ENCODE results near the gene SNAP47.

The SNAP47 gene

DNA sequence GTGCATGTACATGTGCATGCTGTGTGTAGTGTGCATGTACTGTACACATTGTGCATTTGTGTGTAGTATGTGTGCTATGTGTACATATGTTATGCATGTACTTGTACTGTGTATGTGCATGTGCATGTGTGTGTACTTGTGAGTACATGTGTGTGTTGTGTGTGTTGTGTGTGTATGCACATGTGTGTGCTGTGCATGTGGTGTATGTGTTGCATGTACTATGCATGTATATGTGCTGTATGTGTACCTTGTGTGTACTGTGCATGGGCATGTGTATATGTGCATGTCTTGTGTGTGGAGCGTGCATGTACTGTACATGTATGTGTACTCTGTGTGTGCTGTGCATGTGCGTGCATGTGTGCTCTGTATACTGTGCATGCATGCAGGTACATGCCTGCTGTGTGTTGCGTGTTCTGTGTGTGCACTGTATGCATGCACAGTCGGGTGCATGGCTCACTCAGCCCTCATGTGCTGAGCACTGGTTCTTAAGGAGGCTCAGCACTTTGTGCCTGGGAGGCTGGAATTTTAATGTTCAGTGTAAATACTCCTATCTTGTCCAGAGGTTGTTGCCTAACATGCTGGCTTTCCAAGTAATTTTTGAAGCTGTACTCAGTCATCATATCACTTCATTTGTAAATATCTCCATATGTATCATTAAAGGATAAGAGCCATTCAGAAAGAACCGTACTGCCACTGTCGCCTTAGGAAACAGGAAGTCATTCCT, 32.3 kb downstream of the SNAP47 start:
- no peak for DNase-seq (ENCODE audit: low read depth in 1 of 2, low spot score in 1 of 2)

DNA sequence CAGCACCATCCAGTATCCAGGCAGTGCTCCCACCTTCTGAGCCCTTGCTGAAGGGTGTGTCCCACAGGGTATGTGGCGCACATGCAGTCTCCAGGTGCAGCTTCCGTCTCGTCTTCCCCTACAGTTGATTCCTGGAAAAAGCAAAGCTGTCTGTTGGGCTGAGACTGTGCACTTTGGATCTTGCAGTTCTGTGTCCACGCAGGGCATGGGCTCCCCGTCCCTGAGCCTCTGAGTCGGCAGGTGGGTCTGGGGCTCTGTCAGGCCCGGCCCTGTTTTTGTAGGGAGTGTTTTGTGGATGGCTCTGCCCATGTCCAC, 32.8 kb downstream of the SNAP47 start:
- no peak for DNase-seq (ENCODE audit: low read depth in 1 of 2, low spot score in 1 of 2)

DNA sequence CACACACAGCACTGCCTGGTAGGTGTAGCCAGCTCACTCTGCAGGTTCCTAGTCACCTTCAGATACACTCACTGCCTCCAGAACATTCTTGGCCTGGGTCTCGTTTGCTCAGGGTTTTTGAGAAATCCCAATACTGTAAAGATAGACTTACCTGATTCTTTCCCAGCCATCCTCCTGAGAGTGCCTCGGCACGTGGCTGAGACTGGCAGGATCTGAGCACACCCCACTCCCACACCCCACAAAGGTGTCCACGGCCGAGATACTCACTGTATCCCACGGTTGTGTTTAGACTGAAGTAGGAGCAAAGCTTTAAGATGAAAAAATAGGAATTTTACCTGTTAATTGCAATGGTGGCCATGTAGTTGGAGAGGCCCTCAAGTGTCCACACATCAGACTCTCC, 33.4 kb downstream of the SNAP47 start:
- no peak for DNase-seq (ENCODE audit: low read depth in 1 of 2, low spot score in 1 of 2)

DNA sequence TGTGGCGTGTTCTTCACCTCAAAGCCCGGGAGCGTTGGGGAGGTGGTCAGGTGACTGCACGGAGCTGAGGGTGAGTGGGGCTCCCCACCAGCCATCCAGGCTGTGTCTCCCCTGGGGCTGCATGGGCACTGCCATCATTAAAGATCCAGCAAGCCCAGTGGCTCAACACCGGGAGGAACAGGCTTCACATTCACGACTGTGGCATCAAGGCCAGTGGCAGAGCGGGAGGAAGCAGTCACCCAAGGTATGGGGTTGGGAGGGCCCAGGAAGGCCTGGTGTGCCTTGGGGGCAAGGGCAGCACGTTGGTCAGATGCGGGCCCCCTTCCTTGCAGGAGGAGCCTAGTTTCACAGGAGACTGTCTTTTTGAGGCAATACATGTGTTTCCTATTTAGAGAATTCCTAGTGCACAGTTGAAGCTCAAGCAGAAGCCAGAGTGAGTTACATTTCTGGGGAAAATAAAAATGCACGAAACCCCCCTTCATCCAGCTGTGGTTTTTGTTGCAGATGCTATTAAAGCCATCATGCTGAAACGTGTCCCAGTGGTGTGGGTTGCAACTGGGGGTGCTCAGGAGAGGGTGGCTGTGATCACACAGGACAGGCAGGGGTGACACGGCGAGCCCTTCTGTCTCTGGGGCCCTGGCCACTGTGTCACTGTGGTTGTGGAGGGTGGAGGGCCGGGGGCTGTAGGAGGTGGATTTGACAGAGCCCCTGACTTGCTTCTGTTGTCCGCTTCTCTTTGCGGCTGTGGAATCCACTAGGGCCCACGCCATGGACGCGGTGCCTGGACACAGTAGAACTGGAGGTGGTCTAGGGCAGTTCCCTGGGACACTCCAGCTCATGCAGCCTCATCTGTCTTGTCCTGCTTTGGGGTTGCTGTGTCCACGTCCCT, 34.1 kb downstream of the SNAP47 start:
- no peak for DNase-seq (ENCODE audit: low read depth in 1 of 2, low spot score in 1 of 2)

DNA sequence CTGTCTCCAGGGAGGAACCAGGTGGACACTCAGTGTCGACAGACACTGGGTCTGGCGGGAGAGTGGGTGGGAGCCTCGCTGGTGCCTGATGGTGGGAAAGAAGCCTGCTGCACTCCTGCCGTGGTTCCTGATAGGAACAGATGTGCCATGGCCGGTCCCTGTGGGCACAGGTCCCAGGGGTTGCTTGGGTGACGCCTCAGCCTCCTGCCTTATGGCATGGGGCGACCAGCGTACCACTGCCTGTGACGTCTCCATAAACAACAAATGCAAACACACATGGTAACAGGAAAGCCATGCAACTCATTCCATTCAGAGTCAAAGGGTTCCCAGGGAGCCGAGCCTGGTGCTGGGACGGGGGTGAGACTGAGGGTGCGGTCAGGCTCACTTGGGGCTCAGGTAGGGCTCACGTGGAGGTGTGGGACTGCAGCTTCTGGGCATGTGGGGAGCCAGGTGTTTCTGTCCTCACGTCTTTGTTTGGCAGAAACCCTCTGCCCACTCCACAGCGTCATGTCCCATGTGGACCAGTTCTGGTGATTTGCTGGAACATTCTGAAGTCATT, 34.8 kb downstream of the SNAP47 start:
- DNase-seq (ENCODE audit: low read depth in 1 of 2, low spot score in 1 of 2), result no peak

DNA sequence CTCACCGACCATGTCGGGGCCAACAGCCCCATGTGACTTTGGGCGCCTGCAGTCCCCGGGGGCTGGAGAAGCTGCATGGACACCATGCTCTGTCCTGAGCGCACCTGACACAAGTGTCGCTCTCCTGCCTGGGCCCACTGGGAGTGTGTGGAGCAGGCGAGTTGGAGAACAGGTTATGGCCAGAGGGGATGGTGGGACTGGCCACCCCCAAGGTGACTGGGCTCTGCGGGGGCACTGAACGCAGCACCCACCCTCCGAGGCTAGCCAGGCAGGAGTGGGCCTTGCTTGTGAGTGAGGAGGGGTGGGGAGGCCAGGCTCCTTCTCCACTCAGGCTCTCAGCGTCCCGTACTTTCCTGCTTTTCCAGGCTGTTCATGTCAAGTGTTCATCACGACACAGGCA, 35.6 kb downstream of the SNAP47 start:
- no peak for DNase-seq (ENCODE audit: low read depth in 1 of 2, low spot score in 1 of 2)

DNA sequence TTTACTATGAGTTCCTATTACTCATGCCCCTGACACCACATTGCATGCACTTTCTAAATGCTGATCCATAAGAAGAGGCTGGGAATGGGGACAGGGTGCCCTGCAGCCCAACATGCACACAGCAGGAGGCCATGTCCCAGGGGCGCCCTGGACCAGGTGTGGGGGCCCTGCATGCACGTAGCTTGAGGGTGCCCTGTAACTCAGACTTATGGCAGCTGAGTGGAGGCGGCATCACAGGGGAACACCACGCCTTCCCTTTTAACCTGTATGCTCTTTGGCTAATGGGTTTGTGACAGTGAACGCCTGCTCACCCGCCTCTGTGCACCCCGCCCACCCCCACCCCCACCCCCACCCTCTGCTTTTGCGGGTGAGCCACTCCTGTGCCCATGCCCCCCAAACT, 36.1 kb downstream of the SNAP47 start:
- DNase-seq (ENCODE audit: low read depth in 1 of 2, low spot score in 1 of 2), result no peak

DNA sequence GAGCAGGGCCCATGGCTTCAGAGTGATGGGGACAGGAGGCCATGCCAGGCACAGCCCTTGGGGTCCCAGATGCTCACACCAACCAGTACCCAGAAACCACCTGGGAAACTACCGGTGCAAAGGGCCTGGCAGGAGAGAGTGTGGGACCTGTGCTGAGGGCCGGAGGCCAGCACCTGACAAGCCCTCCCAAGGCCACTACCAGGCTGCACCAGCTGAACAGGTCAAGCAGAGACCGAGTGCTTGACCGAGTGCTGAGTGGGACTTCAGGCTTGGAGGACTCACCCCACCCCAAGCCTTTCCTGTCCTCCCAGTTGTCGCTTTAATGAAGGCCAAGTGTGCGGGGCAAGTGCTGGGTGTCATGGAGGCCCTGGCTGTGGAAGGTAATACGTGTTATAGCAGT, 36.5 kb downstream of the SNAP47 start:
- DNase-seq (ENCODE audit: low read depth in 1 of 2, low spot score in 1 of 2), result no peak

DNA sequence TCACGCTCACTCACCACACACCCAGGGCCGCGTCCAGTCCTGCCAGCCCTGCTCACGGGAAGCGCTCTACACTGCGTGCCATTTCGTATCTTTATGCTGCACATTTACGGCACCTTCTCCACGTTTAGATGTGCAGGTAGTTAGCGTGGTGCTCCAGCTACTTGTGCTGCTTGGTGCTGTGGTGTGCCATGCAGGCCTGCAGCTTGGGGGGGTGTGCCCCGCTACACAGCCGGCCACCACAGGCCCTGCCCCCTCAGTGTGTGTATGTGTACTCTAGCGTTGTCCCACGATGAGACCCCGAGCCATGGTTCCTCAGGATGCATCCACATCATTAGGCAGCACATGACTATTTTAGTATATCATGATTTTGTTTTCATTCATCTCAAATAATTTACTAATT, 38.3 kb downstream of the SNAP47 start:
- DNase-seq (ENCODE audit: low read depth in 1 of 2, low spot score in 1 of 2), result no peak

DNA sequence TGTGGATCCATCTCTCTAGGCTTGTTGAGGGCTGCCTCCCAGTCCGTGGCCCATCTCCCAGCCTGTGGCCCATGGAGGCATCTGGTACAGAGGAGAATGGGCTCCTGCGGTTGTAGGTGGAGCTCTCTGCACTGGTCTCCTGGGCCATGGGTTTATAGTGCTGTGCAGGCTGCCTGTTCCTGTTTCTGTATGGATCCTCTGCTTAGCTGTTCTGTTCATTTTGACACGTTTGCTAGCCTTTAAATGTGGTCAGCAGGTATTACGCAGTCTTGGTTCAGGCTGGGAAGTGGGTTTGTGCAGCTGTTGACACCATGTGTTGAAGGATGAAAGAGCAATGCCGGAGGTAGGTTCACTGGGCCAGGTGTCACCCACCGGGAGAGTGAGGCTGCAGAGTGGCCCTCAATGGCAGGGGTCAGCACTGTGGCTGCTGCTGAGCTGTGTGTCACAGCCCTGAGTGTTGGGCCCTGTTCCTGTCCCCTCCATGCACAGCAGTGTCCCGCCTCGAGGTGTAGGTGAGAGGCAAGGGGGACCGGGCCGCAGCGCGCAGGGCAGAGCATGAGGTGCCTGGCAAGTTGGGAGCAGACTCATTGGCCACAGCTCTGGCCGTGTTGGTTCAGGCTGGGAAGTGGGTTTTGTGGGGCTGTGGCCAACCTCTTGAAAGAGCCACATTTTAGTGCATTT, 39.0 kb downstream of the SNAP47 start:
- DNase-seq (ENCODE audit: low read depth in 1 of 2, low spot score in 1 of 2), result no peak

DNA sequence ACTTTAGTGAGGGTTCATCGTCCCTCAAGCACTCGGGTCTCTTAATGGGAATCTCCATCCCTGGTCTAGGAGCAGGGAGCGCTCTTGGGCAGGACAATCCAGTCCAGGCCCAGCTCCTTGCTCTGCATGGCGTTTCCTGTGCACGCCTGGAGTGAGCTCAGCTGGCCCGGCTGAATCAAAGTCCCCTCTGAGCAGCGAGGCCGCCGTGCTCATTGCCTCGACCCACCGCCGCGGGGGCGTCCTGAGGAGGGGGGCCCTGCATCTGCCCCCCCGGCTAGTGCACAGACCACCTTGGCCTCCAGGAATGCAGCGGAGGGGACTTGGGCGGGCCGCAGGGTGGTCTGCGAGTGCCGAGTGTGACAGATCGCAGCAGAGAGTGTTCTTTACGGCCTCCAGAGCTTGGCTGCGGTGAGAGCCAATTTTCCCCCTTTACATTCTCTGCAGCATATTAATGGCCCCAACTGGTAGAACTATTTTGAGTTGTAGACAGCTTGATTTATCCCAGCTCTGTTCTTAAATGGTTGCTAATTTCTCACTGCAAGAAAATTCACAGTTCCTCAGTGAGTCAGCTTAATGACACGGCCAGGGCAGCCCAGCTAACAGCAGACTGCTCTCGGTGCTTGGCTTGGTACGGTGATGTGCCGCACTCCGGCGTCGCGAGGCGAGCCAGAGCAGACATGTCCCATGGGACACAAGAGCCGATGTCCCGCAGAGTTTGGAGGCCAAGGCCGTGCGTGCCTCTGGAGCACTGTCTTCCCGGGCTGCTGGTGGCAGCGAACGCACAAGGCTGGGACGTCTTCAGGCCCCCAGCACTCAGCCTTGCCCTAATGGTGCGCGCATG, 39.8 kb downstream of the SNAP47 start:
- DNase-seq (ENCODE audit: low read depth in 1 of 2, low spot score in 1 of 2), result no peak

DNA sequence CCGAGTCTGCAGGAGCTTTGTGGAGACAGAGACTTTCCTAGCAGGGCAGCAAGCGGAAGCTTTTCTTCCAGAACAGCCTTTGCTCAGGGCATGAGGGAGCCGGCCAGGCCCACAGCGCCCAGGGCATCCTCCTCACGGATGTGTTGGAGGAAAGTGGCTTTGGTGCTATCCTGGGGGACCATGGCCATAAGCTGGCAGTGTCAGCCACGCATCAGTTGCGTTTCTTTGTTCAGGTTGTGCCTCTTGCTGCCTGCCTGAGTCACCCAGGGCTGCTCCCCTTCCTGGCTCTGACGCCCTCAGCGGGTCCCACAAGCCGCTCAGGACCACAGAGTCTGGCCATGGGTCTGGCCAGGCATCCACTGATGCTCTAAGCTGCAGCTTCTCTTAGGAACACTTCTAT, 40.6 kb downstream of the SNAP47 start:
- DNase-seq (ENCODE audit: low read depth in 1 of 2, low spot score in 1 of 2), result no peak

DNA sequence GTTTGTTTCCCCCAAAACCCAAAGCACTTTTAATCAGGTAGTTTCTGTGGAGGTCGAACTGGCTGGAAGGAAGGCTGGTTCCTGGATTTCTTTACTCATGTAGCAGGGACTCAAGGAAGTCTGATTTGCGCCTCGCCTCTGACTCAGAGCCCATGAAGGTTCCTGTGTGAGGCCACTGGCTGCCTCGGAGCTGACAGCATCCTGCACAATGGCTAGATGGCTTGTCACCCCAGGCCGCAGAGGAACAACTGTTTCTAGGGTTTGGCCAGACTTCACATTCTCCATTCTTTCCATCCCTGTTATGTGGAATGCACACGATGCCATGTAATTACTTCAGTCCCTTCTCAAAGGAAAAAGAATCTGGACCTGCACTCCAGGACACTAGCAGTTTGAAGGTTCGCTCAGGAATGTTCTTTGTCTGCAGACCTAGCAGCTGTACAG, 41.1 kb downstream of the SNAP47 start:
- DNase-seq (ENCODE audit: low read depth in 1 of 2, low spot score in 1 of 2), result no peak

DNA sequence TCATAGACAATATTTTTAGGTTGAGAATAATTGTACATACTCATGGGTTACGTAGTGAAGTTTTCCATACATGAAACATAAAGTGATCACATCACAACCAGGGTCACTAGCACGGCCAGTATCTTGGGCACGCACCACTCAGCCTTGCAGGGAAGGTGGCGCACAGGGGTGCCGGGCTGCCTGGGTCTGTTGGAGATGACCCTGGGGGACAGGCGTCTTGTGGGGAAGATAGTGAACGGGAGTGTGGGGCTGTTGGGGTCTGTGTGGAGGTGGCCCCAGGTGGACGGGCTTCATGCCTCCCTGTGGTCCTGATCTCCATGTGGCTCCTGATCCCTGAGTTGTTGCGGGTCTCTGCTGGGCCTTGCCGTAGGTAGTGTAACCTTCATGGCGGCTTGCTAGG, 41.9 kb downstream of the SNAP47 start:
- no peak for DNase-seq (ENCODE audit: low read depth in 1 of 2, low spot score in 1 of 2)

DNA sequence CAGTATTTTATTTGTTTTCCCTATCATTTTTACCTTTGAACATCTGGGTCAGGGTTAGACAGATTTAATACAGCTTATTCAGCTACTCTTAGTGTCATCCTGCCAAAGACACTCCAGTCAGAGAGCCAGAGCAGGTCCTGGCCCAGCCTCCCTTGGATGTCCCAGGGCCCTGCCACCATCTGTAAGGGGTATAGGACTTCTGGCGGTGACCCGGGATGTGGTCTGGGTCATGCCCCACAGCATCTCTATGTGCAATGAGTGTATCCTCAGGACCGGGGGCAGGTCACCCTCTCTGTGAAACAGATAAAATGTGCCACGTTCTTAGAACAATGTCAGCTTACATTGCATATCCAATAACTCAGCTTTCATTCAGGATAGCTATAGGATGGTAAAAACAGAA, 42.4 kb downstream of the SNAP47 start:
- DNase-seq (ENCODE audit: low read depth in 1 of 2, low spot score in 1 of 2), result no peak

DNA sequence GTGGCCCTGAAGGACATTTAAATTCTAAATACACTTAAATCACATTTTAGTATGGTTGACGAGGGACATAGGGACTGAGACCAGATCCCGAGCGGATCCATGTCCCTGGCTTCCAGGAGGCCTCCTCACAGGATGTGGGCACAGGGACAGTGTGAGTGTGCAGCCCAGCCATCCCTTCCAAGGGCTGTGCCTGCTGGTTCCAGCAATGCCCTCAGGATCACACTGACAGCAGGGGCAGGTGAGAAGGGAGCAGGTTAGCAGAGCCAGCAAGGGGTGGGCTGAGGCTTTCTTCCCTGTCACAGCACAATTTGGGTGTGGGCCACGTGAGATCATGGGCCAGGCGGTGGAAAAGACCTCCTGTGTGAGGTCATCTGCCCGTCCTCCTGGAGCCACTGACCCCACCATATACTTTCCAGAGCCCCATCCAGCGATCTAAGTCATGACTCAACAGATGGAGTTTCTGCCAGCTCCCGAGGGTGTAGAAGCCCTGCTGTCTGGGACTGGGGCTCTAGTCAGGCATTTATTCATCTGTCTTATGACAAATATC, 43.2 kb downstream of the SNAP47 start:
- no peak for DNase-seq (ENCODE audit: low read depth in 1 of 2, low spot score in 1 of 2)

DNA sequence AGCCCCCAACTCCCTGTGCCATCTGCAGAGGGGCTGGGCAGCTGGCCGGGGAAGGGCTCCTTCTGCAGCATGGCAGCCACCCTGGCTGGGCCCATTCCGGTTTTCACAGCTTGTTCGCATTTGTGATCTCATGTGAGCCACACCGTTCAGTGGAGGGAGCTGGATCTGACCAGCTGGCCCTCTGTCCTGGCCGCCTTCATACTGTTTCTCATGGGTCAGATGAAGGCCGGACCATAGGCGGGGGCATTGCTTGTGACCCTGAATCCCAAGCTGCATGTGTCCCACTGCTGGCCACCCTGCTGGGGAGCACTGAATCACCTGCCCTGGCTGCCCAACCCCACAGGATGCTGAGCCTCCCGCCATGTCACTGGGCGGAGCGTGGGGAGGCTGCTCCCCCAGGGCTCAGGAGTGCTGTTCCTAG, 43.8 kb downstream of the SNAP47 start:
- DNase-seq (ENCODE audit: low read depth in 1 of 2, low spot score in 1 of 2), result no peak

DNA sequence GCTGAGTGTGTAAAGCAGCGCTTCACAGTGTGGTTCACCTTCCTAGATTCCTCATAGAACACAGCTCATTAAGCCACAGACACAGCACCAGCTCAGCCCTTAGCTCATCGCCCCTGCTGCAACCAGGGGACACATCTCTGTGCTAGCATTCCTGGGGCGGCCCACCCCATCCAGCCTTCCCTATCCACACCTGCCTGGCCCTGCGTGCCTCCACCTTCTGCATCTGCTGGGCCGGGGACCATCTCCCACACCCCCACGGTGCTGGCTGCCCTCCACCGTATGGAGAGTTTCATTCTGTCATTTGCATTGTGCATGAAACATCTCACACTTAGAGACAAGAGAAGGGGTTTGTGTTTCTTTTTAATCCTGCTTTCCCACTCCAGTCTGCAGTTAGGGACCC, 44.5 kb downstream of the SNAP47 start:
- no peak for DNase-seq (ENCODE audit: low read depth in 1 of 2, low spot score in 1 of 2)

DNA sequence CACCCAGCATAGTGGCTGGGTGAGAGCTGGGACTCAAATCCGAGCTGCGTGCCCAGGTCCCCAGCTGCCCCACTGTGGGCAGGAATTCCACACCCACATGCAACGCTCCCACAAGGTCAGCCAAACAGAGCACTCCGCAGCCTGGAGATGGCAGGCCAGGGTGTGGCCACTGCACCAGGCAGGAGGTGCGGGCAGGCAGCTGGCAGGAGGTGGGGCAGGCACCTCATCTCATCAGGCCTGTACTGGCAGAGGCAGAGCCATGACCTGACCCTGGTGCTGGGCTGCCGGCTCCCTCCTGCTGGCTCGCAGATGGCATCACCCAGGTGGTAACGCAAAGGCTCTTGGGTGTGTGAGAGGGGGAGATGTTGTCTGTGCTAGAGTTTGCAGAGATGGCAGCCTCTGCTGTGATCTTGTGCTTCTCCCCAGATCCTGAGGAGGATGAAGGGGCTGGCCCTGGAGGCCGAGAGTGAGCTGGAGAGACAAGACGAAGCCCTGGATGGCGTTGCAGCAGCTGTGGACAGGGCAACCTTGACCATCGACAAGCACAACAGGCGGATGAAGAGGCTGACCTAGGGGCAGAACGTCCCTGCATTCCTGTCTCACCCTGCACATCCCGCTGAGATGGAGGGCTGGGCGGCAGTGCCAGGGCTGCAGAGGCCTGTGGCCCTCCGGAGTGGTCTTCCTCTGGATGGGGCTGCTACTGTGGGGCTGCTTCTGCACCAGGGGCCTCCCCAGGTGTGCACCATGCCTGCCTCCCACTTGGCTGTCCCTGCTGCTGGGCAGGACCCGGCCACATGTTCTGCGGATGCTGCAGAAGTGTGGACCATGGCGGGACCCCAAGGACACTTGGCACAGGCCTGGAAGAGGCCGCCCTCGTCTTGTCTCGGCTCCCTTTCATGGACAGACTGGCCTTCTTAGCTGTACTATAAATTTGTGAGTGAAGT, 45.1 kb downstream of the SNAP47 start:
- no peak for DNase-seq (ENCODE audit: low read depth in 1 of 2, low spot score in 1 of 2)

Data from stimulated activated CD4-positive, alpha-beta T cell treated with anti-CD3 and anti-CD28 coated beads, Interleukin-15, amount 100 ng/mL, for 1 hour (primary cell).